Right lung (tissue), 5 donors: ENCODE data around the gene THADA. TPM values are rescaled to one million over a fixed set of nuclear protein-coding genes. Genes with fewer than 3 reads are reported as not detected.
"Not testable (repeated sequence)": the region's sequence is repeated elsewhere in the genome, so short reads cannot be mapped to it uniquely, and the experiment has no call there.

Experiments
- DNase-seq, 2 donors: peaks; one replicate each; pipeline ENCODE4 v3.0.0-alpha.2; 2013
- polyA plus RNA-seq, 5 donors: library from polyadenylated mRNA; unstranded; fragments of 120-200 nt; gene quantifications; one replicate each; pipeline versions ENCODE4 v1.2.1 to v1.2.3, GENCODE V29; 2013; ENCODE audit warnings: inconsistent platforms in 1 of 5, low replicate concordance in 1 of 5; ENCODE audit not compliant: insufficient read length in 5 of 5, insufficient read depth in 1 of 5

Gene THADA
- polyA plus RNA-seq, 5 donors: 33.8 to 42.1 (median 36.6) TPM

DNA sequence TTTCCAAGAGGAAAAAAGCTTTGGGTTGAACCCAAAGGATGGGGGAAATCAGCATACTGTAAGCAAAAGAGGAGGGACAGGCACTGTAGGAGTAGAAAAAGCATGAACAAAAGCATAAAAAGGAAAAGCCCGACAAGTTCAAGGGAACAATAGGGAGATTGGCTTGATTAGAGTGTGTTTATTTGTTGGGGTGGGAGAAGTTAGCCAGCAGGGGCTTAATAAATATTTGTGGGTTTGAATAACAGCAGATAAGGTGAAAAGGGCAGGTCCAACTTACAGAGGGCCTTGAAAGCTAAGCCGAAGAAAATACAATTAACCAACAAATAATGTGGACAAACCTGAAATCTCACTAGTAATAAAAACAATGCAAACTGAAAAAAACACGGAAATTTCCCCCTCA is 126.7 kb downstream of the THADA start:
- DNase-seq: no peak

DNA sequence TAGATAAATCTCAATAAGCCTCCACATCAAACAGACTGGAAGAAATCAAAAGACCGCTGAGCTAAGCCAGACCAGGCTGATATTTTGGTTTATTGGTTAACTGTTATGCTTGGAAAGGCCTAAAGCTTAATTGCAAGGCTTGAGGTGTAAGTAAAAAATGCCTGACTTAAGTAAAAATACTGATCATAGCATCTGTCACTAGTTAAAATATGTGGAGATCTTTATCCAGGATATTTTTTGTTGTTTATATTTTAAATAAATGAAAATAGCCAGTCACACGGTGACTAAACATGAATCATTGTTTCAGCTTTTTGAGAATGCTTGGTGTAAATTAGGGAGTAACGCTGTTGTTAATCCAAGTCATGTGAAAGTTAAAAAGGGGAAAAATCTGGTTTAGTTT is 127.9 kb downstream of the THADA start:
- DNase-seq: no peak

DNA sequence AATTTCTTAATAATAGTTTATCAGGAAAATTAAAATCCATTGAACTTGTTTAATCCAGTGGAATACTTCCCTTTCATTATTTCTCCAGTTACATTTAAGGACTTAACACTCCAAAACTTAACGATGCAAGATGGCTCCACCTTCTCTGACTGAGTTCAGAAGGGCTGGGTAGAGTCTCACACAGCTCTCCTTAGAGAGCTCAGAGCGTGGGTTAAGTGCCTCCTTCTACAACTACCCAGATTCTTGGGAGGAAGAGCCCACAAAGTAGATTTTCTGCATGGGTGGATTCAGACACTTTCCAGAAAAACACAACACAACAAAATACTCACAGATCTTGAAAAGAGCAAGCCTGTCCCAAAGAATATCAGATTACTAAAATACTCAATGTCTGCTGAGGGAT is 130.6 kb downstream of the THADA start:
- DNase-seq: no peak

DNA sequence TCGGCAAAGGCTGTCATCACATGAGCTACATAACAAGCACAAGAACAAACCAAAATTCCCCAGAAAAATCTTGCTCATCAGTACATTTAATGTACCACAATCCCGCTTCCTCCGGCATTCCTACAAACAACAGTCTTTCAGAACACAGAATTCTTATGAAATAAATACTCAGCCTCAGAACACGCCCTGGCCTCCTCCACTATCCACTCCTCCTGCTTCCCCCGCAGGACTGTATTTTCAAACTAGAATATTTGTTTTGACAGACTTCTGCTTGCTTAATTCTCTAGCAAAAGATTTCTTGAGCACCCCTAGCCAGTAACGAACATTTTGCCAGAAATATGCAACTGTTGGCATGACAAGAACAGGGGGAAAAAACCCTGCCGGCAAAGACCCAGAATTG is 131.2 kb downstream of the THADA start:
- DNase-seq: no peak

DNA sequence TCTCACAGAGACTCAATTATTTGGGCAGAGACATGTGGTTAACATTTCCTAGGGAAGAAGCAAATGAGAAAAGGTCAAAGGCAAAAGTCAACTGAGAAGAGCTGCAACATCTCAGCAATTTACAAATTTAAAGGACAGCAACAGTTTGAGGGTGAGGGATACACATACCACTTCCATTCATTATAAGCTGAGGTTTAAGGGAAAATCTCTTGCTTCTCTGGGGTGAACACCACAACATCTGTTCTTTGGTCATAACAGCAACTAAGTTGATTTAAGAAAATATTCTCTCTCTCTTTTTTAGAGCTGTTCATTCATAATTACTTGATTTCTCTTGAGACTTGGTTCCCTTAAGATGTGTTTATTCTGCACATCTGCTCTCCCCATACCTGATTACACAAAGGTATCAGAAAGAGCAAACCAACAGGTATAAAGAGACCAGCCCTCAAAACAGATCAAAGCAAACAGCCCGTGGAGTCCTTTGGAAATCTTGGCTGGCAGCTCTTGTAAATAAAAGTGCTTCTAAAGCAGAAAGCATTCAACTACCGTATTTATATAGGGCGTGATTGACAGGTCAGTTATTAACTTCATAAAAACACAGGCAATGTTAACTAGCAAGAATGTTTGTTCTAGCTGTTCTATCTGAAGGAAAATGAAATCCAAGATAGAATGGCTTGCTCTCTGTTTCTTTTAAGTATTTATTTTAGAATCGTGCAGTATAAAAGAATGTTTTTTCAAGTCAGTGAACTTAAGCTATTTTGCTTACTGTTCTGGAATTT is 132.8 kb downstream of the THADA start:
- DNase-seq: no peak

DNA sequence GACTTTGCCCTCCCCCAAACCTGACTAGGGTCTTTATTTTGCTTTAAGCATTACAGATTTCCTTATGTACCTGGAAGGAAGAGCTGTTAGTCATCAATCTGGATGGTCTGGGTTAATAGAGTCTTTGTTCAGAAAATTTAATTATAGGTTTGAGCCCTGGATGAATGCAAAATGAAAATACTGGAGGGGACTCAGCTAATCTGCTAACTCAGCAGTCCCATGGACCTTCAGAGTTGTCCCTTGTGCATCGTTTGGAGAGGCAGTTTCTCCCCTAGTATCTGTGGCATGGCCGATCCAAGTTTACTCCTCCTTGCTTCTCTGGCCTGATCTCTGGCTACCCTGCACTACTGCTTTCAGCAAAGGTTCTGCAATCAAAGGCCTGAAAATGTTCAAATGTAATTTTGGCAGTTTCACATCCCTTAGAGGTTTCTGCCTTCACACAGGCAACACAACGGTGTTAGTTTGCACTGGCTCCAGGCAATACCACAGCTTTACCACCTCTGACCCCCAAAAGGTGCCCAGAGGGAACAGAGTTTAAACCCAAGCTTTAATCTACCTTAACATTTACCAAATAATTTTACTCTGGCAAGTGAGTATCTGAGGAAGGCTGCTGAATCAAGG is 134.3 kb downstream of the THADA start:
- DNase-seq: no peak

DNA sequence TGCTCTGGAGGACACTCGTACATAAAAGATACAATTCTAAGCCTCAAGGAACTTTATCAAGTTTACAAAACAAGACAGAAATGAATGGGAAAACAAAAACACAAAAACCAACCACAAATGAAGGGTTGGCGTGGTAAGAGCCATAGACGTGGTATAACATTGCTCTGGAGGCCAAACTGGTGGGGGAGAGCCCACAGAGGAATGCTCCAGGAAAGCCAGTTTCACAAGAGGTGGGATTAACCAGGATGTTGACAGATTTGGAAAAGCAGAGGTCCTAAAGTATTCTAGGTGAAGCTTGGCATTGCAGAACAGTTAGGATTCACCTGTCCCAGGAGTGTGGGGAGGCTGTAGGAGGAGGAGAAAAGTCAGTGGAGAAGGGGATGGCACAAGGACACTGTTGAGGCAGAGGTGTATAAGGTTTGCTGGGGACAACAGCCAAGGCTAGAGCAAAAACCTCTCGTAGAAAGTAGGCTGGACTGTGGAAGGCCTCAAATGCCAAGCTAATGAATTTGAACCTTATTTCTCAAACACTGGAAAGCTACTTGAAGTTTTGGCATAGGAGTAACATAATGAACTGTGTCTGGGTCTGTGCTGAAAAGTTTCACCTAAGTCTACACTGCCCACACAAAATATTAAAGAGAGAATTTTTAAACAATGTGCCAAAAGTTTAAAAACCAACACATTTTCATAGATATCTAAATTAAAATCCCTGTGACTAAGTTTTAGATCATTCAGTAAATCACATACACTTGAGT is 135.1 kb downstream of the THADA start:
- no peak for DNase-seq

DNA sequence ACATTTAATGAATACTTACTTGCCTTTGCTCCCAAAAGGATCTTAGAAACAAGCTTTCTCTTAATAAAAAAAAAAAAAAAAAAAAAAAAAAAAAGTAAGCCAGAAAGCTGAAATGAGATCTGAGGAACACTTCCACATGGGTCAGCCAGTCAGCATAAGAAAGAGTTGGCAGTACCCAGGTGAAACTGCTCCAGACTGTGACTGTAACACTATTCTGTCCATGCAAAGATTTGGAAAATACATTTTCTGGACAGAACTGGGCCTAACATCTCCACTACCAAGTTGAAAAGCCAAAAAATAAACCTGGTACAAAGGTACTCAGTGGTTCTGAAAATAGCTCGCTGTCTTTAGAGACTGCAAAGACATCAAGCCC is 135.7 kb downstream of the THADA start:
- DNase-seq: no peak

DNA sequence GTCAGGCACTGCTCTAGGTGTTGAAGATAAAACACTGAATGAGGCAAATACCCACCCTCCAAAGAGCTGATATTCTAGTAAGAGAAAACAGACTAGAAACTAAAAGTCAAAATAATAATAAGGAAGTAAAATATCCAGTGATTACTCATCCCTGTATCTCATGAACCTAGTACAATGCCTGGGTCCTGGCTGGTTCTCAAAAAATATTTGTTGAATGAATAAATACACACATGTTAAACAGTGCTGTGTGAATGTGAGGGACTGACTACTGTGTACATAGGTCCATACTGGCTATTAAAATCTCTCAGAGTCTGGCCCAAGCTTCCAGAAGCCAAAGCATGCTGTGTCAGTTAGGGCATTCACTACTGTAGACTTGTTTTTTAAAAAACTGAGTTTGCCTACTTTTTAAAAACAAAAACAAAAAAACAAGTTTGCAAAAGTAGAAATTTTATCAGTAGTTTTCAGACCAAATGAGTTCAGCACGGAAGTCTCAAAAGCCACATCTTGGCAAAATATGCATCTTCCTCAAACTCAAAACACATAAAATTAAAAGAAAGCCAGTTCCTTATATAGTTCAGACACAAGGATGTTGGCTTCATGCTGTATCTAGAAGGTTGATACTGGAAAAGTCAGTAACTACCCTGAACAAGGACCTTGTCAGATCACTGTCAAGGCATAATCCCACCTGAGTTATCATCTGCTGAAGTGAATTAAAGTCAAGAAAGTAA is 136.2 kb downstream of the THADA start:
- no peak for DNase-seq

DNA sequence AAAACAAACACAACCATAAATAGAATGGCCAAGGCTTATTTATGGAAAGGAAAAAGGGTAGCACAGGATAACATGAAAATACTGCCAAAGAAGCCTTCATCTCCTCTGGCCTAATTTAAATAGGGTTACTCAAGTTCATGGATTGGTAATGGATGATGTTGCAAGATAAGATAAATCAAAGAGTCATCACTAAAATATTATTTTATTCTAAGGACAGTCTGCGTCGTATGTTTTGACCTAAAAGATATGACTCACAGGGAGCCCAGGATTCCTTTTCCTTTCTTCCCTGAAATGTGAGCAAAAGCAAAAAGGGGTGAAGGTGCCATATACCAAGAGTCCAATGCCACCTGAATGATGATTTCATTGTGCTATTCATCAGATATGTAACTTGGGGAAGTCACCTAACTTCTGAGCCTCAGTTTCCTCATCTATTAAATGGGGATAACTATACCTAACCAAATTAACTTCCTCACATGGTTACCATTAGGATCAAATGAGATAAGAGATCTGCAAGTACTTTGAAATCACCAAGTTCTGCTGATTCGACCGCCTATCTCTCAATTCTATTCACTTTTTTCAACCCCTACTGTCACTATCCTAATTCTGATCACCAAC is 137.7 kb downstream of the THADA start:
- no peak for DNase-seq

DNA sequence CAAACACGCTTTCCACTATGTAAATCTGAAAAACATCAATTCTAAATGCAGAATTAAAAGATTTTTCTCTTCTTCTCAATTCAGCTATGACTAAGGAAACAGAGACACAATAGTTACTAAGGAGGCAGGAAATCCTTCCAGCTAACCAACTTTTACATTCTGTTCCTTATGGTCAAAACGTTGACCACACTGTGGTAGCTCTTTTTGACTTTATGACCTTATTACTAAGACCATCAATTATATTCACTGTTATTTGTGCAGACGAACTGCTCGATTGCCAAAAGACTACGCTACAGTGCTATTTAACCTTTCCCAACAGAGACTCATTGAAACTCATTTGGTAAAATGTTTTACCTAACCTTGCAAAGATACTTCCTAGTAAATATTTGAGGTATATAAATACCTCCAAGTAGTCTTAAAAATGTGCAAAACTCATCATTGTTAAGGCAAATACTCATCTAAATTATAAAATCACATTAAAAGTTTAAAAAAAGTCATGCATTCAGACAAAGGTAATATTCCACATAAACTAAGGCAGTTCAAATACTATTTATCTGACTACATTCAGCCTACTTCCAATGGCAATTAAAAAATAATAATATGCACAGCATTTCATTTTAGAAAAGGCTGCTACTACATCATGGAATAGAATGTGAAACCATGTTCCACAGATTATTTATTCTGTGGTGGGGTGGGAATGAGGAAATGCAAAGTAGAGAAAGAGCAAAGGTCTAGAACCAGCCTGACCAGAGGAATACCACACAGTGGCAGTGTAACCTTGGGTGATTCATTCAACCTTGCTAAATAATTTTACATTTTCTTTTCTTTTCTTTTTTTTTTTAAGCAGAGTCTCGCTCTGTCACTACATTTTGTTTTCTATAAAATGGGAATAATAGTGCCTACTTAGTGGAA is 139.9 kb downstream of the THADA start:
- no peak for DNase-seq

DNA sequence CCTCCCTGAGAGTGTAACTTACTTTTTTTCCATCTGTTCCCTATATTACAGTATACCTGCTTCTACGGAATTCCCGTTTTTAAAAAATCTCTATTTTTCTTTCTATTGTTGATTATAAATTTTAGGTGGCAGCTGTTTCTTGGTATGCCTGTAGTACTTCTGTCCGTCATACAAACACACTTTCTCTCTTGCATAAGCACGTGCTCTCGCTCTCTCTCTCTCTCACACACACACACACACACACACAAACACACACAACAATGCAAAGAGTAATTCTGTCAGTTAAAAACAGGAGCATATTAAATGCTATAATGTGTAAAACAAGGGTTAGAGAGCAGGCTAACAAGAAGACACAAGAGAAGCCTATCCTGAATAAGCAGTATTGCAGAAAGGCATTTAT is 140.5 kb downstream of the THADA start:
- DNase-seq: no peak

DNA sequence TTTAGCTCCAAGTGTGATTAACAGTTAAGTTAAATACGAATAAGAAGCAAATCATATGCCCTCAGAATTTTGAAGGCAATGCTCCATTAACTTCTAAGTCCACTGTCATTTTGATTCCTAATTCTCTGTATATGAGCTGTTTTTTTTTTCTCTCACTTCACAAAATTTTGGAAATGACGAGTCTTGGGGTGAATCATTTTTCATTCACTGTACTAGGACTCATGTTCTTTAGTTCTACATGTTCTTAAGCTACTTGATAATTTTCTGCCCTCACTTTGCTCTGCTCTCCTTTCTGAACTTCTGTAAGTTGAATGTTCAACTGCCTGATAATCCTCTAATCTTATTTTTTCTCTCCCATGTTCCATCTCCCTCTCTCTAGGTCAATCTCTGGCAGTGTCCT is 141.0 kb downstream of the THADA start:
- DNase-seq: no peak

DNA sequence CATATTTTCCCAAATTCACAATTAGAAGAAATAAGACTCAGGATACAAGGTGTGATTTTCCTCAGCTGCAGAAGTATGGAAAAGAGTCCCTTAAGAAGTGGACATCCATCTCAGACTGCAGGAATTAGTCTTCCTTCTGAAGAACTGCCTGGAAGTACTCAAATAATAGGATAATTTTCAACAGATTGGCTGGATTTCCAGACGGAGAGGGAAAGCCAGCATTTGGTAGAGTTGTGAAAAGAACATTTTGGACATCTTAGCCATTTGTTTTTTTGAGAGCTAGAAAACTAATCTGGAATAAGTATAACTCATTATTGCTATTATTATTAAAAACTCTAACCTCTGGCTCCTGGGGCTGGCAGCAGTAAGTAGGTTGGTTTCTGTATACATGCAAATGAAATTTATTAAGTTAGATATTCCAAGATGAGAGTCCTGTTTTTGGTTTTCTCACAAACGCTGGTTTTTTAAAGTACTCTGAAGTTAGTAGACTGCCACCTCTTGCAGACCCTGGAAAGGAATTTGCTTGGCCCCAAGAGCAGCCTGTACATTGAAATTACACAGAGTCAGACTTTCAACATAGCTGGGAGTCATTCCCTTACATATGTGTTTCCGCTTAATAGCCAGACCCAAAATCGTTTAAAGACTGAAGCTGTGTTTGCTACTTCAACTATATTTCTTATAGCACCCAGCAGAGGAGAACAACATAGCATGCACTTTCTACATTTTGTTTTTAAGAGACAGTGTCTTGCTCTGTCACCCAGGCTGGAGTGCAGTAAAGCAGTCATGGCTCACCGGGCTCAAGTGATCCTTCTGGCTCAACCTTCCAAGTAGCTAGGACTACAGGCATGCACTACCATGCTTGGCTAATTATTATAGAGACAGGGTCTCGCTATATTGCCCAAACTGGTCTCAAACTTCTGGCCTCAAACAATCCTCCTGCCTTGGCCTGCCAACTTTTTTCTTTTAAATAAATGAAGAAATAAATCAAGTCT is 142.4 kb downstream of the THADA start:
- DNase-seq: peak; percentile 33 to 46

DNA sequence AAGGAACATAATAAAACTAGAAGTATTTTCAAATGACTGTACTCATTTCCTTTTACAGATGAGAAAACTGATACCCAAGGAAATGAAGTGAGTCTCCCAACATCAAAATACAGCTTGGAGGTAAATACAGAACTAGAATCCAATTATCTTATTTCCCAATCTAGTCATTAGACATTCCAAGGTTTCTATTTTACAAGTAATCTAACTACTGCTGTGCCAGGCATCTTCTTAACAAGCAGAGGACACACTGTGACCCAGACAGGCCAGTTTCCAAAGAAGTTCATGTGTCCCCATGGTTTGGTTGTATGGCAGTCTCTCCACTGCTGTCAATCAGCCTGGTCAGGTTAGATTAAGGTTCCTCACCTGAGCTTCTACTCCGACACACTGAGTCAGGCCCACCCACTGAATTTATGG is 143.5 kb downstream of the THADA start:
- DNase-seq: no peak

DNA sequence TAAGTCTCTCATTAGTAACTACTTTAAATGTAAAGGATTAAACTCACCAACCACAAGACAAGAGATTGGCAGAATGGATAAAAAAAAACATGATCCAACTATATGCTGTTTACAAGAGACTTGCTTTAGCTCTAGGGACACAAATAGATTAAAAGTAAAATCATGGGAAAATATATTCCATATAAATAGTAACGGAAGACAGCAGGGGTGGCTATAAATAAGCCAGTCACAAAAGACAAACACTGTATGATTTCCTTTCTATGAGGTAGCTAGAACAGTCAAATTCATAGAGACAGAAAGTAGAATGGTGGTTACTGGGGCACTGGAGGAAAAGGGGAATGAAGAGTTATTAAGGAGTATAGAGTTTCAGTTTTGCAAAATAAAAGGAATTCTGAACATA is 145.2 kb downstream of the THADA start:
- no peak for DNase-seq

DNA sequence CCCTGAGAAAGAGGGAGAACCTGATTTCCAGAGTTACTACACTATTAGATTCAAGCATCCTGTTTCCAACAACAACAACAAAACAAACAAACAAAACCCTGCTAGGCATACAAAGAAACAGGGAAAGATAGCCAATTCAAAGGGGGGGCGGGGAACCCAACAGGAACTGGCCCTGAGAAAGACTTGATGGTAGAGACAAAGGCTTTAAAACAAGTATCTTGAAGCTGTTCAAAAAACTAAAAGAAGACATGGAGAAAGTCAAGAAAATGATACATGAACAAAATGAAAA is 147.1 kb downstream of the THADA start:
- no peak for DNase-seq

DNA sequence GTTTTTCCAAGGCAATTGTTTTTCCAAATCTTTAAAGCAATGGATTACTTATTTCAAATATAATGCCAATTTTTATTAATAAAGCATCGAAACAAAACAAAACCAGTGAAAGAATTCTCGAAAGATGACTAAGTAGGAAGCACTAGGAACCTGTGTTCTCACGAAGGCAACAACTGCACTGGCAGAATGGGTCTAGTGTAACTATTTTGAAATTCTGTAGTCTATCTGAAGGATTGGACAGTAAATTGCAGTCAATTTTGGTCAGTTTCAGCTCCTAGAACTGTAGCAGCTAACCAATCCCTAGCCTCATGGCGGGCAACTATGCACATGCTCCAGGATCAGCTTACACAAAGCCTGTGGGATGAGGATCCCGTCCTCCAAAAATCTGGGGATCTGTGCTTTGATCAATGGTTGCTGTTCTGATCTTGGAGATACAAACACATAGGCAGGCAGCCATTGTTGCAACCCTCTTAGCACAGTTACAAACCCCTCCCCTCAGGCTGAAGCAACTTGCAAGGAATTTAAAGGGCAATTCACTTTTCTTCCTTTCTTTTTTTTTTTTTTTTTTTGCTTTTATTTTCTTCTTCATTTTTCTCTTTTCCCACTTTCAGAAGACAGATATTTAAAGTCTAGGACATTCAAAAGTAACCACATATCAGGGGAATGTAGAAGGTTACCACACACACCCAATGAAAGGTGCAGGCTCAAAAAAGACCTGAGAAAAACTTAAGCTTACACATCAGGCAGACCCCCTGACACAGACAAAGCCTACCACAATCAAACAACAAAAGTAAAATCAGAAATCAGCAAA is 147.6 kb downstream of the THADA start:
- DNase-seq: no peak

DNA sequence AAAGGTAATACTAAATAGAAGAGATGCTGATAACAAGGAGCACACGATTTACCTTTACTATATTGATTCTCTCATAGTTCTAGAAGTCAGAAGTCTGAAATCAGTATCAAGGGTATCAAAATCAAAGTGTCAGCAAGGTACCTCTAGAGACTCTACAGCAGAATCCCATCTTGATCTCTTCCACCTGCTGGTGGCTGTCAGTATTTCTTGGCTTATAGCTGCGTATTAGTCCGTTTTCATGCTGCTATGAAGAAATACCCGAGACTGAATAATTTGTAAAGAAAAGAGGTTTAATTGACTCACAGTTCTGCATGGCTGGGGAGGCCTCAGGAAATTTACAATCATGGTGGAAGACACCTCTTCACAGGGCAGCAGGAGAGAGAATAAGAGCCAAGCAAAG is 149.1 kb downstream of the THADA start:
- not testable (repeated sequence) for DNase-seq
